ENCODE data around the gene KRTAP12-4.

KRTAP12-4 gene

GRCh38 chr21:44654576-44655175, at the start of gene KRTAP12-4:
TSS of gene KRTAP12-4 (minus strand) at chr21:44654659. CDS start at chr21:44654614, 45 bp downstream.
- DNase-seq (ENCODE audit: extremely low read depth, low read depth) = no peak
- no peak for TF ChIP-seq CTCF (IDR thresholded peaks at IDR 0.05; ENCODE audit: low read depth, low read length, missing control alignments)
- no peak within 1 kb of the TSS for H3K4me3 ChIP-seq (replicated peaks; ENCODE audit: low read depth, low read length)

DNA sequence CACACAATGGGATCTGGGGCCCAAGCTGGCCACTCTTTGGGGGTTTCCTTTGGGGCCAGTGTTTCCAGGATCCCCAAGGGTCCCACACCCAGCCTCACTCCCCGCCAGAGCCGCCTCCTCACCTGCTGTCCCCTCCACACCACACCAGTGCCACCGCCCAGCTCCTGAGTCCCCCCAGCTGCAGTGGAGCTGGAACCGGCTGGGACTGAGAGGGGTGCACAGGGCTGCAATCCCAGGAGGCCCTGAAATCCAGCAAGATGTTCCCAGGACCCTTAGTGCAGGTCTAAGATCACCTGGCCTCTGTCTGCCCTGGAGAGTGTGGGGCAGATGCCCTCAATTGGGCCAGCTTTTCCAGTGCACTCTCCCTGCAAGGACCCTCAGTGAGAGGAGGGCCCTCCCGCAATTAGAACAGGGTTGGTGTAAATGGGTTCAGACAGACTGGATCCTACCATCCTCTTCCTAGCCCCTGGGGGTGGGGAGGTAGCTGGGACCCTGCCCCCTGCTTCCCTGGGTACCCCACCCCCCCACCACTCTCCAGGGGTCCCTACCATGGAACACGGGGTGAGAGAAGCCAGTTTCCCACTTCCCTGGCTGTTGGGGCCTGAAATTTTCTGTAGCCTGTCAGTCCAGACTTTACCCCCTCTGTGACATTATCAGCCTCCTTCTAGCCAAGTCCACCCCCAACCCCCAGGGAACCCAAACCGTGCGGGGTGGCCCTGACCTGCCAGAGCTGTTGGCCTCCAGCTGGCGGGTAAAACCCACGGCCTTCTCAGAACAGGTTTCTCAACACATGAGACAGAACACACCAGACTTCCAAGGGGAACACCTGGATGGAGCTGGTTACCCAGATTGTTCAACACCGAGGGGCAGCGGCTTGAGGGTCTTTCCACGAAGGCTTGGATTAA, 49.5 kb upstream of the KRTAP12-4 start:
- TF ChIP-seq CTCF (IDR thresholded peaks at IDR 0.05; ENCODE audit: low read depth, low read length, missing control alignments) = no peak
- H3K4me3 ChIP-seq (replicated peaks; ENCODE audit: low read depth, low read length) = no peak overlapping the region
- no peak for DNase-seq (ENCODE audit: extremely low read depth, low read depth)

DNA sequence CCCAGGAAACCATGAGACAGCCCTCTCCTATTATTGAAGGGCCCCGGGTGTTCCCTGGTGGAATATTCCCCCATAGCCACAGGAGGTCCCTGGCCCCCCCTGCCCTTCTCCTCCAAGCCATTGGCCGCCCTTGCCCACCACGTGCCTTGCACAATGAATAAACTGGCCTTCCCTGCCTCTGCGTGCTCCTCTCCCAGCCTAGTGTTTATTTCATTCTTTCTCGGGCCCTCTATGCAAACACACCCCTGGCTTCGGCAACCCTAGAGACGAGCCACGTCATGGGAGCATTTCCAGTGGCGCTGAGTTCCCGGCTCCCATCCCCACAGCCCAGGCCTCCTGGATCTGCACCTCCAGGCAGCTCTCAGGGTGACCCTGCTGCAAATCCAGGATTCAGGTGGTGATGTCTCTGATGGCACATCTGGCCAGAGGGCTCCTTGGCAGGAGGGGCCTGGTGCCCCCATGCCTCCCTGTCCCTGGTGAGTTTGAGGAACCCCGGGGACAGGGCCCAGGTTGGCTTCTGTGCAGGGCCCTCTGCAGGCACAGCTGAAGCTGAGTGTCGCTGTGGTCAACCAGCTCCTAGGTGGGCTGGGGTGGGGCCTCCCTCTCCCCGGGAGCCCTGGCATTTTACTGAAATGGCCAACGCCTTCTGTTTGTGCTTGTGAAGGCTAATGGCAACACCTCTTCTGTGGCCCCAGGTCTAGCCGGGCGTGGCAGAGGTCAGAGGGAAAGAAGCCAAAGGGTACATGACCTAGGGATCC, 48.7 kb upstream of the KRTAP12-4 start:
- DNase-seq (ENCODE audit: extremely low read depth, low read depth) = no peak
- no peak overlapping the region for H3K4me3 ChIP-seq (replicated peaks; ENCODE audit: low read depth, low read length)

GRCh38 chr21:44702111-44702972, 47.9 kb upstream of the KRTAP12-4 start:
- TF ChIP-seq CTCF (IDR thresholded peaks at IDR 0.05; ENCODE audit: low read depth, low read length, missing control alignments) = no peak
- no peak for DNase-seq (ENCODE audit: extremely low read depth, low read depth)
- H3K4me3 ChIP-seq (replicated peaks; ENCODE audit: low read depth, low read length) = no peak overlapping the region

More for the DNA sequence above, 48.7 kb upstream of the KRTAP12-4 start:
- no peak for TF ChIP-seq CTCF (IDR thresholded peaks at IDR 0.05; ENCODE audit: low read depth, low read length, missing control alignments)

- no peak for DNase-seq (ENCODE audit: extremely low read depth, low read depth)
- no peak for TF ChIP-seq CTCF (IDR thresholded peaks at IDR 0.05; ENCODE audit: low read depth, low read length, missing control alignments)
- no peak overlapping the region for H3K4me3 ChIP-seq (replicated peaks; ENCODE audit: low read depth, low read length)
Observed at GRCh38 chr21:44701541-44701940, 47.1 kb upstream of the KRTAP12-4 start.

DNA sequence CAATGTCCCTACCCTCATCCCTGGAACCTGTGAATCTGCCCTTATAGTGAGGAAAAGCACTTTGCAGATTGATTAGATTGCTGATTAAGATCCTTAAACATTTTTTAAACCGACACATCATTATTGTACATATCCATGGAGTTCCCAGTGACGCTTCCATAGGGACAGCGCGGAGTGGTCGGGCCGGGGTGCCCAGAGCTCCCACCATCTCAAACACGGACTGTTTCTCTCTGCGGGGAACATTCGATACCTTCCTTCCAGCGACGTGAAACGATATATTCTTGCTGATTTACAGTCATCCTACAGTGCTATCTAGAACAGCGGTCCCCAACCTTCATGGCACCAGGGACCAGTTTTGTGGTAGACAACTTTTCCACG, 46.6 kb upstream of the KRTAP12-4 start:
- no peak for DNase-seq (ENCODE audit: extremely low read depth, low read depth)
- no peak overlapping the region for H3K4me3 ChIP-seq (replicated peaks; ENCODE audit: low read depth, low read length)
- no peak for TF ChIP-seq CTCF (IDR thresholded peaks at IDR 0.05; ENCODE audit: low read depth, low read length, missing control alignments)

Data from HFF-Myc (cell line).